Measurements from ENCODE around the gene AKAIN1. TPM values are rescaled to one million over a fixed set of nuclear protein-coding genes. Genes with fewer than 3 reads are reported as not detected.

AKAIN1 gene
- polyA plus RNA-seq, 1 of the 3 experiments (the other 2 are of a cell fraction) = not detected

DNA sequence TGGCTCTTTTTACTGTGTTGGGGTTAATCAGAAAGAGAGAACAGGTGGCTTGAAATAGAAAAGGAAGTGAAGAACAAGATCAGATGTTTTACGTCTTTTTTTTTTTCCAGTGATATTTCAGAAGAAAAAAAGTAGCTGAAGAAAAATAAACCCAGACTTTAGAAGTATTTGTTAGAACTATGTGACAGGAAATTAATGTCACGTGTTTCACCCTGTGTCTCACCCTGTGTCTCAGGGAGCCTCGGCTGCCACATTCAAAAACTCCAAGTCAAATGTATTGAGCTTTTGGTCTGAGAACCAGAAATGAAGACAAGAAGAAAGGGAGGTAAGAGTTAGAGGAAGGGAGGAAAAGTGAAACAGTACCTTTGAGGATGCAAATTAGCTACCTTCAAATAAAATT lies 38.0 kb downstream of the AKAIN1 start:
- no peak for DNase-seq
- Histone ChIP-seq H3K4me3 (ENCODE audit: low read depth in 2 of 2, low read length in 1 of 2) (no peak overlapping the region), H4K20me1 (ENCODE audit: insufficient read depth) (no peaks in the 10 kb centered on the region), H3K9me2 (no peaks in the 10 kb centered on the region), H3K27me3 (ENCODE audit: insufficient read depth) (no peaks in the 10 kb centered on the region), H3K9me3 (no peaks in the 10 kb centered on the region), H2AFZ (ENCODE audit: low read depth) (no peak overlapping the region), H3K4me2 (no peak overlapping the region), H3K27ac (ENCODE audit: low read depth in 2 of 2, low read length in 1 of 2) (no peak overlapping the region), H3K36me3 (replicated peaks in 1 of 2; ENCODE audit: control insufficient read depth in 1 of 2, insufficient read depth in 2 of 2, low read length in 1 of 2) (no peaks in the 10 kb centered on the region), H3F3A (replicated peaks; ENCODE audit: insufficient read depth) (no peaks in the 10 kb centered on the region), H3K79me2 (ENCODE audit: insufficient read depth) (no peaks in the 10 kb centered on the region), H3K9ac (no peak overlapping the region), H3K4me1 (ENCODE audit: control insufficient read depth in 1 of 2, insufficient read depth in 2 of 2, low read depth in 1 of 2, low read length in 1 of 2) (no peaks in the 10 kb centered on the region)
- POLR2A ChIA-PET = no interaction called here
- CTCF ChIA-PET = no interaction called here
- WGBS (ENCODE audit: low lambda C conversion rate) = 2% methylated on average over 3 of the region's 3 CpGs
- no peak for TF ChIP-seq EP300 (IDR thresholded peaks at IDR 0.05; ENCODE audit: borderline replicate concordance in 1 of 2, low read depth in 1 of 2, low read length in 1 of 2)
- TF ChIP-seq ELF1 (IDR thresholded peaks at IDR 0.05) = no peak
- no peak for TF ChIP-seq SMC3 (IDR thresholded peaks at IDR 0.05; ENCODE audit: low read depth, low read length)
- TF ChIP-seq, protein P1, sequence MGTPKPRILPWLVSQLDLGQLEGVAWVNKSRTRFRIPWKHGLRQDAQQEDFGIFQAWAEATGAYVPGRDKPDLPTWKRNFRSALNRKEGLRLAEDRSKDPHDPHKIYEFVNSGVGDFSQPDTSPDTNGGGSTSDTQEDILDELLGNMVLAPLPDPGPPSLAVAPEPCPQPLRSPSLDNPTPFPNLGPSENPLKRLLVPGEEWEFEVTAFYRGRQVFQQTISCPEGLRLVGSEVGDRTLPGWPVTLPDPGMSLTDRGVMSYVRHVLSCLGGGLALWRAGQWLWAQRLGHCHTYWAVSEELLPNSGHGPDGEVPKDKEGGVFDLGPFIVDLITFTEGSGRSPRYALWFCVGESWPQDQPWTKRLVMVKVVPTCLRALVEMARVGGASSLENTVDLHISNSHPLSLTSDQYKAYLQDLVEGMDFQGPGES (IDR thresholded peaks at IDR 0.05; ENCODE audit: low read depth, low read length) = no peak
- TF ChIP-seq TAF1 (IDR thresholded peaks at IDR 0.05; ENCODE audit: borderline replicate concordance, low read depth, low read length) = no peak
- no peak for TF ChIP-seq RXRA (IDR thresholded peaks at IDR 0.05; ENCODE audit: borderline replicate concordance, low read depth)
- TF ChIP-seq, protein P2, sequence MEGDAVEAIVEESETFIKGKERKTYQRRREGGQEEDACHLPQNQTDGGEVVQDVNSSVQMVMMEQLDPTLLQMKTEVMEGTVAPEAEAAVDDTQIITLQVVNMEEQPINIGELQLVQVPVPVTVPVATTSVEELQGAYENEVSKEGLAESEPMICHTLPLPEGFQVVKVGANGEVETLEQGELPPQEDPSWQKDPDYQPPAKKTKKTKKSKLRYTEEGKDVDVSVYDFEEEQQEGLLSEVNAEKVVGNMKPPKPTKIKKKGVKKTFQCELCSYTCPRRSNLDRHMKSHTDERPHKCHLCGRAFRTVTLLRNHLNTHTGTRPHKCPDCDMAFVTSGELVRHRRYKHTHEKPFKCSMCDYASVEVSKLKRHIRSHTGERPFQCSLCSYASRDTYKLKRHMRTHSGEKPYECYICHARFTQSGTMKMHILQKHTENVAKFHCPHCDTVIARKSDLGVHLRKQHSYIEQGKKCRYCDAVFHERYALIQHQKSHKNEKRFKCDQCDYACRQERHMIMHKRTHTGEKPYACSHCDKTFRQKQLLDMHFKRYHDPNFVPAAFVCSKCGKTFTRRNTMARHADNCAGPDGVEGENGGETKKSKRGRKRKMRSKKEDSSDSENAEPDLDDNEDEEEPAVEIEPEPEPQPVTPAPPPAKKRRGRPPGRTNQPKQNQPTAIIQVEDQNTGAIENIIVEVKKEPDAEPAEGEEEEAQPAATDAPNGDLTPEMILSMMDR (IDR thresholded peaks at IDR 0.05) = no peak
- TF ChIP-seq SIN3A (IDR thresholded peaks at IDR 0.05; ENCODE audit: borderline replicate concordance, low read depth, low read length) = no peak
- TF ChIP-seq NRF1 (IDR thresholded peaks at IDR 0.05; ENCODE audit: low read depth, low read length) = no peak

DNA sequence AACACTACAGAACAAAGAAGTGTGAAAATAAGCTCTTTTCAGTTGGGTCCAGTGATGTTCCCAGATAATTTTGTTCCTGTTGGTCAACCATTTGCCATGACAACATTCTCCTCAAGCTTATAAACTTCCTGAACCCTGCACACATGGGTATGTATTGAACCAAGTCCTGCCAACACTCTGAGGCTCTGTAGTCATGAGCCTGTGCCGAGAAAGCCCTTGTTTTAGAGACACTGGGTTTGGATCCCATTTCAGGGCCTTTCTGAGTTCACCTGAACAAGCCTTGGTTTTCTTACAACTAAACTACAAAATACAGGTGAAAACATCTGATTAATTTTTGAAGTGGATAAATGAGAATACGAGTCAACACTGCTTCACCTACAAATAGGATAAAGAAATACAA lies 38.5 kb downstream of the AKAIN1 start:
- H2AFZ ChIP-seq (ENCODE audit: low read depth) = no peak overlapping the region
- H4K20me1 ChIP-seq (ENCODE audit: insufficient read depth) = no peaks in the 10 kb centered on the region
- no peaks in the 10 kb centered on the region for H3K9me2 ChIP-seq
- TF ChIP-seq, protein P3, sequence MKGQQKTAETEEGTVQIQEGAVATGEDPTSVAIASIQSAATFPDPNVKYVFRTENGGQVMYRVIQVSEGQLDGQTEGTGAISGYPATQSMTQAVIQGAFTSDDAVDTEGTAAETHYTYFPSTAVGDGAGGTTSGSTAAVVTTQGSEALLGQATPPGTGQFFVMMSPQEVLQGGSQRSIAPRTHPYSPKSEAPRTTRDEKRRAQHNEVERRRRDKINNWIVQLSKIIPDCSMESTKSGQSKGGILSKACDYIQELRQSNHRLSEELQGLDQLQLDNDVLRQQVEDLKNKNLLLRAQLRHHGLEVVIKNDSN (IDR thresholded peaks at IDR 0.05; ENCODE audit: borderline replicate concordance, low read depth) = no peak
- TF ChIP-seq, protein P2 (IDR thresholded peaks at IDR 0.05) = no peak
- TF ChIP-seq TCF12 (IDR thresholded peaks at IDR 0.05) (no peak), SMC3 (IDR thresholded peaks at IDR 0.05; ENCODE audit: low read depth, low read length) (no peak)
- TF ChIP-seq, protein P1 (IDR thresholded peaks at IDR 0.05; ENCODE audit: low read depth, low read length) = no peak
- no peak overlapping the region for H3K4me2 ChIP-seq
- H3F3A ChIP-seq (replicated peaks; ENCODE audit: insufficient read depth) = no peaks in the 10 kb centered on the region
- H3K27ac ChIP-seq (ENCODE audit: low read depth in 2 of 2, low read length in 1 of 2) = no peak overlapping the region
- H3K36me3 ChIP-seq (replicated peaks in 1 of 2; ENCODE audit: control insufficient read depth in 1 of 2, insufficient read depth in 2 of 2, low read length in 1 of 2) = no peaks in the 10 kb centered on the region
- no peaks in the 10 kb centered on the region for H3K79me2 ChIP-seq (ENCODE audit: insufficient read depth)
- H3K4me3 ChIP-seq (ENCODE audit: low read depth in 2 of 2, low read length in 1 of 2) = no peak overlapping the region
- no peaks in the 10 kb centered on the region for H3K27me3 ChIP-seq (ENCODE audit: insufficient read depth)
- H3K9ac ChIP-seq = no peak overlapping the region
- POLR2A ChIA-PET = no interaction called here
- H3K4me1 ChIP-seq (ENCODE audit: control insufficient read depth in 1 of 2, insufficient read depth in 2 of 2, low read depth in 1 of 2, low read length in 1 of 2) = no peaks in the 10 kb centered on the region
- 0% methylated on average over 2 of the region's 2 CpGs for WGBS (ENCODE audit: low lambda C conversion rate)
- CTCF ChIA-PET = interaction anchor here (1.0 kb wide), 1 partner anchor 10 kb away, joined by 4 read pairs; no protein-coding TSS in a partner anchor
- DNase-seq = no peak
- no peaks in the 10 kb centered on the region for H3K9me3 ChIP-seq
